Measurements from ENCODE around the gene SNX4. TPM values are rescaled to one million over a fixed set of nuclear protein-coding genes. Genes with fewer than 3 reads are reported as not detected.
"Not testable (repeated sequence)": the region's sequence is repeated elsewhere in the genome, so short reads cannot be mapped to it uniquely, and the experiment has no call there.

SNX4 gene
- polyA plus RNA-seq, 3 donors = 75.9 to 83.1 (median 77.8) TPM

DNA sequence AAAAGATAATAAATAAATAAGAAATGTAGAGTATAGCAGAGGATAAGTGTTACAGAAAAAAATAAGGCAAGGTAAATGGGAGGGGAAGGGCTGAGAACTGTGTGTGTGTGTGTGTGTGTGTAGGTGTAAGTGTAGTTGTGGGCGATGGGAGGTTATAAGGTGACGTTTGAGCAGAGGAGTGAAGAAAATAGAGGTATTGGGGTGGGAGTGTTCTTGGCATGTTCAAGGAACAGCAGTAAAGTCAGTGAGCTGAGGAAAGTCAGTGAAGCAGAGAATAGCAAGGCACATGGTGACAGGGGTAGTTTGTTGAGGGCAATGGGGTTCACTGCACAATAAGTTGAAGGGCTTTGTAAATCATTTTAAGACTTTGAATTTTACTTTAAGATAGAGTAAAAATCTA lies 113.9 kb downstream of the SNX4 start:
- DNase-seq (ENCODE audit: low read depth in 3 of 3, low spot score in 2 of 3) = peak in 1 of 3 donors; percentile 23

DNA sequence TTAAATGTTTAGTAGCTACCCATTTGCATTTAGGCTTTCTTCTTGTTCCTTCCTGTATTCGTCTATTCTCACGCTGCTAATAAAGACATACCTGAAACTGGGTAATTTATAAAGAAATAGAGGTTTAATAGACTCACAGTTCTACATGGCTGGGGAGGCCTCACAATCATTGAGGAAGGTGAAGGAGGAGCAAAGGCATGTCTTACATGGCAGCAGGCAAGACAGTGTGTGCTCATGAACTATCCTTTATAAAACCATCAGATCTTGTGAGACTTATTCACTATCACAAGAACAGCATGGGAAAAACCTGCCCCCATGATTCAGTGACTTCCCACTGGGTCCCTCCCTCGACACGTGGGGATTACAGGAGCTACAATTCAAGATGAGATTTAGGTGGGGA lies 114.5 kb downstream of the SNX4 start:
- DNase-seq (ENCODE audit: low read depth in 3 of 3, low spot score in 2 of 3) = not testable (repeated sequence)

DNA sequence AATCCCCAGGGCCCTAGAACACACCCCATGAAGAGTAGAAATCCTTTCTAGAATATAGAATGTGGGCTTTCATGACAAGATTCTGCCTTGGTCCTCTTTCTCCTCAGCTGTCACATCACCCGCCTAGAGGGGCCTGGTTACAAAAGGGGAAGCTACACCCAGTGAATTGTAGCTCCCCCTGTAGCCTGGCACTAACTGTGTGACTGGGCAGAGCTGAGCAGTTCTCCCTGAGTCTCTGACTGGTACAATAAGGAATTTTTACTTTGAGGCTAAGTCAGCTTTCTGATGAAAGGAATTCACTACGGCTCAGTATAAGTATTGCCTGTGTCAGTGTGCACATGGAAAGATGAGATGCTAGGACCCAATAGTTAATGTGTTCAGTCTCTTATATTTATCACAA lies 116.2 kb downstream of the SNX4 start:
- DNase-seq (ENCODE audit: low read depth in 3 of 3, low spot score in 2 of 3) = no peak

DNA sequence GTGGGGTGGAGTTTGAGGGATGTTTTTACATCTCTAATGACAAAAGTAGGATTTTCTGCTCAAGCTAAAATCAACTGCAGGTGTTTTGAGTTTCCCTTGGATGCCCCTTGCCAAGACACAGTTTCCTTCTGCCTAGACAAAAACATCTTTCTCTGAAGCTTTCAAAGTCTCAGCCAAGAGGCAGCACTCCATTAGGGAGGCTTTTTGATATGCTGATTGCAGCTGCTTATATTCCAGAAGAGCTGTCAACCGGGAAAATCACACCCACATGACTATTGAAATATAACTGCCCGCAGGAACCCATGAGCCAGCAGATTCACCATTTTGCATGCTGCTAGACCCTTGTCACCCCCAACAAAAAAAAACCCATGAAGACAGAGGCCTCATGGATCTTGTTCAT lies 117.4 kb downstream of the SNX4 start:
- no peak for DNase-seq (ENCODE audit: low read depth in 3 of 3, low spot score in 2 of 3)

DNA sequence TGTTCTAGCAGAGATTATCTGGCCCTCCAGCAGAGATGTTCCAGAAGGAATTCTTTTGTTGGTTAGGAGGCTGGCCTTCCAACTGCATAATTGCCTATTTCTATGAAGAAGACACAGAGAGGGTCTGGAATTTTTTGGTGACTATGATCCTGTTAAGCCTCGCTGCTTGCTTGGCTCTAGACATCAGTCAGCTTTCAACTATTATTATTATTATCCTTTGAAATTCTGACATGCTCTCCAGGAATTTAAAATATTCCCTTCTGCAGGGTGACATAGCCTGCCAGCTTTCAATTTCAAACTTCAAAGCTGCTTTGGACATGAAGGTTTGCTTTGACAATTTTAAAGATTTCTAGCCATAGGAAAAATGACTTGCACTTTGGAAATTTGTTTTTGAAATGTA lies 118.6 kb downstream of the SNX4 start:
- no peak for DNase-seq (ENCODE audit: low read depth in 3 of 3, low spot score in 2 of 3)

DNA sequence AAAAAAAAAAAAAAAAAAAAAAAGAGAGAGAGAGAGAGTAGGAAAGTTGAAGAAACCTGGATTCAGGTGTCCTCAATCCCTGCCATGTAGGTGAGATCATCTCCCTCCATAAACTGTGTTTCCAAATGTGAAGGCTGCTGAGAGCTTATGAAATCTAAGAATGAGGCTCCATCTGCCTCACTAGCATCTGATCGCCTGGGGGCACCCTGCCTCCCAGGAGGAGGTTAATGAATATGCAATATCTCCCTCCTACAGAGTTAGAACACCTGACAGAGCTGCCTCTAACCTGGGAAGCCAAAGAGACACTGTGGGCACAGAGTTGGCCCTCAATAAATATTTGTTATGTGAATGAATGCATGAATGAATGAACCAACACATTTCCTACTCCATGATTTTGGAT lies 121.0 kb downstream of the SNX4 start:
- no peak for DNase-seq (ENCODE audit: low read depth in 3 of 3, low spot score in 2 of 3)

Other genes with a start within 250 kb of the SNX4 start
- gene ZNF148, start 144.9 kb downstream of the SNX4 start, polyA plus RNA-seq (ENCODE audit: insufficient read length in 3 of 3) = 10 to 100 TPM; 48.4 to 56.4 (median 51.9) TPM
- 10 to 100 TPM; 23.3 to 25.3 (median 25.1) TPM for gene OSBPL11, start 75.3 kb upstream of the SNX4 start, polyA plus RNA-seq (ENCODE audit: insufficient read length in 3 of 3)